Muscle layer of colon (tissue), 2 donors: ENCODE data around the gene TYW1B.
"Not testable (repeated sequence)": the region's sequence is repeated elsewhere in the genome, so short reads cannot be mapped to it uniquely, and the experiment has no call there.

Experiments used
- H3K27ac ChIP-seq: one replicate; pipeline ENCODE4 v1.7.0; 2013; ENCODE audit warnings: low read depth, mild to moderate bottlenecking, low read length, moderate library complexity
- H3K27me3 ChIP-seq, 2 donors: one replicate each; pipeline ENCODE4 v1.7.0; 2013; ENCODE audit warnings: low read length in 2 of 2, mild to moderate bottlenecking in 2 of 2; ENCODE audit not compliant: insufficient read depth in 2 of 2, control insufficient read depth in 1 of 2
- H3K36me3 ChIP-seq: one replicate; pipeline ENCODE4 v1.7.0; 2013; ENCODE audit warnings: mild to moderate bottlenecking, low read length; ENCODE audit not compliant: insufficient read depth
- H3K4me1 ChIP-seq: one replicate; pipeline ENCODE4 v1.7.0; 2013; ENCODE audit warnings: mild to moderate bottlenecking, low read length; ENCODE audit not compliant: insufficient read depth
- H3K4me3 ChIP-seq, 2 donors: one replicate each; pipeline ENCODE4 v1.7.0; 2013; ENCODE audit warnings: low read length in 2 of 2, low read depth in 1 of 2, mild to moderate bottlenecking in 1 of 2, moderate library complexity in 1 of 2
- H3K9ac ChIP-seq: one replicate; pipeline ENCODE4 v1.7.0; 2013; ENCODE audit warnings: low read length
- H3K9me3 ChIP-seq: one replicate; pipeline ENCODE4 v1.7.0; 2013; ENCODE audit warnings: mild to moderate bottlenecking, low read length
- donor health status: abdominal sarcoma.
- donor health status: Adenocarcinoma of cecum.

Gene TYW1B

GRCh38 chr7:72780289-72780894 is 47.6 kb downstream of the TYW1B start:
- not testable (repeated sequence) for H3K36me3 ChIP-seq, H3K9ac ChIP-seq, H3K4me1 ChIP-seq, H3K9me3 ChIP-seq, H3K27me3 ChIP-seq, H3K27ac ChIP-seq, H3K4me3 ChIP-seq

GRCh38 chr7:72777167-72777566 is 50.8 kb downstream of the TYW1B start:
- H3K27ac ChIP-seq, H3K9ac ChIP-seq, H3K9me3 ChIP-seq, H3K4me1 ChIP-seq, H3K36me3 ChIP-seq, H3K27me3 ChIP-seq, H3K4me3 ChIP-seq: not testable (repeated sequence)

GRCh38 chr7:72772627-72773026 is 55.4 kb downstream of the TYW1B start:
- H3K9ac ChIP-seq, H3K36me3 ChIP-seq, H3K27me3 ChIP-seq, H3K27ac ChIP-seq, H3K4me3 ChIP-seq, H3K9me3 ChIP-seq, H3K4me1 ChIP-seq: not testable (repeated sequence)

GRCh38 chr7:72766994-72767393 is 61.0 kb downstream of the TYW1B start:
- H3K36me3 ChIP-seq, H3K4me1 ChIP-seq, H3K9me3 ChIP-seq, H3K27me3 ChIP-seq, H3K27ac ChIP-seq, H3K4me3 ChIP-seq, H3K9ac ChIP-seq: not testable (repeated sequence)

- Histone ChIP-seq H3K9me3 (peaks cover 4% of the 10 kb centered on the region), H3K27ac (no peak overlapping the region)
Observed at GRCh38 chr7:72760602-72761001, 67.4 kb downstream of the TYW1B start.

GRCh38 chr7:72754312-72754711 is 73.7 kb downstream of the TYW1B start:
- Histone ChIP-seq H3K4me1 (no peaks in the 10 kb centered on the region), H3K27me3 (no peaks in the 10 kb centered on the region), H3K4me3 (no peak overlapping the region), H3K27ac (no peak overlapping the region), H3K9me3 (no peaks in the 10 kb centered on the region), H3K36me3 (no peaks in the 10 kb centered on the region), H3K9ac (no peak overlapping the region)

More at GRCh38 chr7:72760602-72761001, 67.4 kb downstream of the TYW1B start:
- Histone ChIP-seq H3K4me3 (no peak overlapping the region), H3K27me3 (no peaks in the 10 kb centered on the region), H3K9ac (no peak overlapping the region), H3K4me1 (no peaks in the 10 kb centered on the region), H3K36me3 (no peaks in the 10 kb centered on the region)

- Histone ChIP-seq H3K27me3 (no peaks in the 10 kb centered on the region), H3K27ac (no peak overlapping the region), H3K9ac (no peak overlapping the region), H3K4me1 (no peaks in the 10 kb centered on the region), H3K9me3 (no peaks in the 10 kb centered on the region), H3K4me3 (no peak overlapping the region), H3K36me3 (no peaks in the 10 kb centered on the region)
Observed at GRCh38 chr7:72753781-72754180, 74.2 kb downstream of the TYW1B start.

GRCh38 chr7:72753229-72753628 is 74.8 kb downstream of the TYW1B start:
- H3K27me3 ChIP-seq, H3K27ac ChIP-seq, H3K4me1 ChIP-seq, H3K36me3 ChIP-seq, H3K4me3 ChIP-seq, H3K9me3 ChIP-seq, H3K9ac ChIP-seq: not testable (repeated sequence)

- Histone ChIP-seq H3K27ac (no peak overlapping the region), H3K9ac (no peak overlapping the region), H3K27me3 (no peaks in the 10 kb centered on the region), H3K4me3 (no peak overlapping the region), H3K9me3 (no peaks in the 10 kb centered on the region), H3K4me1 (no peaks in the 10 kb centered on the region), H3K36me3 (no peaks in the 10 kb centered on the region)
Observed at GRCh38 chr7:72751978-72752377, 76.0 kb downstream of the TYW1B start.

- Histone ChIP-seq H3K27me3 (no peaks in the 10 kb centered on the region), H3K9me3 (no peaks in the 10 kb centered on the region), H3K27ac (no peak overlapping the region), H3K4me1 (no peaks in the 10 kb centered on the region), H3K9ac (no peak overlapping the region), H3K36me3 (no peaks in the 10 kb centered on the region), H3K4me3 (no peak overlapping the region)
Observed at GRCh38 chr7:72751378-72751777, 76.6 kb downstream of the TYW1B start.

GRCh38 chr7:72748649-72749048 is 79.4 kb downstream of the TYW1B start:
- H3K9ac ChIP-seq, H3K36me3 ChIP-seq, H3K4me3 ChIP-seq, H3K4me1 ChIP-seq, H3K27ac ChIP-seq, H3K9me3 ChIP-seq, H3K27me3 ChIP-seq: not testable (repeated sequence)

GRCh38 chr7:72744244-72744926 is 83.6 kb downstream of the TYW1B start:
- H3K27me3 ChIP-seq, H3K4me1 ChIP-seq, H3K36me3 ChIP-seq, H3K9ac ChIP-seq, H3K9me3 ChIP-seq, H3K4me3 ChIP-seq, H3K27ac ChIP-seq: not testable (repeated sequence)
